NB4 (cell line): ENCODE data around the gene DAB2IP.

ENCODE experiments used
- CTCF ChIP-seq: IDR thresholded peaks from one replicate; pipeline ENCODE4 v1.5.1; 2012; ENCODE audit warnings: low read depth, low read length
- MAX ChIP-seq: IDR thresholded peaks from 2 replicates; pipeline ENCODE4 v1.6.1; 2011; ENCODE audit warnings: low read depth, low read length

- TF ChIP-seq CTCF = no peak
- TF ChIP-seq MAX = no peak
Measured at GRCh38 chr9:121813519-121814210, 162.2 kb downstream of the DAB2IP start.
